ENCODE measurements around the gene NARF.

DNA sequence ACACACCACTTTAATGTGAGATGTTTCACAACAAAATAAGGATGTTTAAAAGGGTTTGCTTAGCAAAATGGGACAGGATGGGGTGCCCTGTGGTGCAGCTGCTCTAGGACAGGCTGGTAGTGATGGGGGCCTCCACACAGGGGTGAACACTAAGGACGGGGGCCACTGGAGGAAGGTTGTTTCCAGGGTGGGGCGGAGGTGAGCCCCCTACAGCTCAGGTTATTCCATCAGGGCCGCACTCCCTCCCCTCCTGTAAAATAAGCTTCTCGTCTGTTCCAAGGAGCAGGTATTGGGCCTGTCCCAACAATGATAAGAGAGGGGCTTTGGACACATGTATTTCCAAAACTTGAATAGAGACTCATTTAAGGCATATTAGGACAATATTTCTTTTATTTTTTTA, 42.3 kb upstream of the NARF start:
- TF ChIP-seq CTCF (IDR thresholded peaks at IDR 0.05) (no peak), POLR2A (IDR thresholded peaks at IDR 0.05) (no peak), EP300 (IDR thresholded peaks at IDR 0.05) (no peak)
